K562 (cell line): ENCODE measurements around the gene UCKL1. TPM values are rescaled to one million over a fixed set of nuclear protein-coding genes. Genes with fewer than 3 reads are reported as not detected.
A peak's percentile ranks its signal among the peaks of the same experiment; 100 is the strongest.

Experiments used
- ATAC-seq: fragments of 200-7000 bp; cut with Tn5 transposase; 3 replicates; pipeline ENCODE4 v1.9.1; 2020; ENCODE audit warnings: moderate library complexity
- BruUV-seq: library from RNA; stranded (reverse); fragments of 400-500 nt; replicated peaks from 2 replicates; lab custom pipeline; 2021; lab: Mats Ljungman, UMichigan
- CTCF ChIA-PET: fragments of 300-600 bp; formaldehyde crosslinking; extraction: SDS; loops from one replicate; lab custom pipeline; 2021; ENCODE audit warnings: low intra/inter-chr PET ratio; lab: Yijun Ruan, JAX
- POLR2A ChIA-PET: fragments of 300-600, 350-650 bp; sonication (Branson Sonifier 250); formaldehyde crosslinking; extraction: SDS; loops from one replicate; lab custom pipeline; 2021; ENCODE audit warnings: antibody characterized with exemption, inconsistent platforms; lab: Yijun Ruan, JAX
- DNase-seq, 4 experiments: peaks; one replicate each; pipeline versions ENCODE4 v3.0.0 to v3.0.0-alpha.2; 2011 to 2018; ENCODE audit warnings: low spot score in 3 of 4, mixed read lengths in 3 of 4; ENCODE audit errors: extremely low read depth in 1 of 4
- FAIRE-seq: peaks from 2 replicates; lab custom pipeline; 2011; peaks lifted over from hg19 to GRCh38; lab: Jason Lieb, UNC
- H2AFZ ChIP-seq: 2 replicates; pipeline ENCODE4 v1.6.0; 2011; ENCODE audit warnings: low read depth, low read length, control low read depth, inconsistent platforms
- H3K27ac ChIP-seq: fragments of 200-600 bp; 3 replicates; pipeline ENCODE4 v1.8.0; 2011; ENCODE audit warnings: low read depth, mild to moderate bottlenecking, control low read depth, inconsistent platforms, low read length, moderate library complexity, mixed read lengths; ENCODE audit errors: extremely low read depth
- H3K27me3 ChIP-seq, 2 experiments: fragments of 300-600 bp in 1 of 2; 2 replicates in 1 of 2; 3 replicates in 1 of 2; pipeline versions ENCODE4 v1.6.0 to v1.8.0; 2011; ENCODE audit warnings: inconsistent platforms in 2 of 2, low read length in 2 of 2, mild to moderate bottlenecking in 1 of 2, mixed read lengths in 1 of 2, moderate library complexity in 1 of 2; ENCODE audit not compliant: control insufficient read depth in 2 of 2, insufficient read depth in 2 of 2
- H3K36me3 ChIP-seq: fragments of 300-600 bp; 3 replicates; pipeline ENCODE4 v1.8.0; 2011; ENCODE audit warnings: mild to moderate bottlenecking, low read length, inconsistent platforms; ENCODE audit not compliant: control insufficient read depth, insufficient read depth
- H3K4me1 ChIP-seq, 2 experiments: fragments of 200-600 bp in 1 of 2; replicated peaks in 1 of 2; 2 replicates in 1 of 2; 3 replicates in 1 of 2; pipeline versions ENCODE4 v1.5.1 to v1.8.0; 2011; ENCODE audit warnings: inconsistent platforms in 2 of 2, low read length in 2 of 2, mild to moderate bottlenecking in 1 of 2, mixed read lengths in 1 of 2, moderate library complexity in 1 of 2; ENCODE audit not compliant: control insufficient read depth in 2 of 2, insufficient read depth in 2 of 2
- H3K4me2 ChIP-seq: 2 replicates; pipeline ENCODE4 v1.6.1; 2011; ENCODE audit warnings: low read length, control low read depth, inconsistent platforms, mixed read lengths; ENCODE audit not compliant: insufficient read depth
- H3K4me3 ChIP-seq: fragments of 200-600 bp; sonication (generic), shearing (Covaris generic); 2 replicates; pipeline ENCODE4 v1.5.1; 2016; ENCODE audit warnings: control low read depth, inconsistent platforms
- H3K79me2 ChIP-seq: fragments of 200-600 bp; 3 replicates; pipeline ENCODE4 v1.8.0; 2011; ENCODE audit warnings: low read length, inconsistent platforms; ENCODE audit not compliant: control insufficient read depth, insufficient read depth
- H3K9ac ChIP-seq, 2 experiments: 2 replicates each; pipeline versions ENCODE4 v1.6.0 to v1.6.1; 2011; ENCODE audit warnings: low read depth in 2 of 2, low read length in 2 of 2, control low read depth in 1 of 2, inconsistent platforms in 1 of 2, mild to moderate bottlenecking in 1 of 2, mixed read lengths in 1 of 2; ENCODE audit not compliant: insufficient read depth in 1 of 2
- H3K9me1 ChIP-seq: one replicate; pipeline ENCODE4 v1.6.0; 2011; ENCODE audit warnings: inconsistent platforms, mild to moderate bottlenecking, low read length, moderate library complexity; ENCODE audit not compliant: control insufficient read depth, insufficient read depth
- H3K9me3 ChIP-seq: replicated peaks from 2 replicates; pipeline ENCODE4 v1.5.1; 2011; ENCODE audit warnings: low read depth, low read length, inconsistent platforms; ENCODE audit not compliant: control insufficient read depth, insufficient read depth
- H4K20me1 ChIP-seq: replicated peaks from 2 replicates; pipeline ENCODE4 v1.6.1; 2011; ENCODE audit warnings: low read length, inconsistent platforms, mixed read lengths; ENCODE audit not compliant: control insufficient read depth, insufficient read depth
- POLR2G ChIP-seq: fragments of 200-400 bp; formaldehyde crosslinking; IDR thresholded peaks from 2 replicates; pipeline ENCODE4 v1.6.1; 2017; ENCODE audit warnings: low read depth, mild to moderate bottlenecking, antibody characterized with exemption, low read length, moderate library complexity
- RBM22 ChIP-seq: fragments of 200-400 bp; formaldehyde crosslinking; IDR thresholded peaks from 2 replicates; pipeline ENCODE4 v1.6.1; 2018; ENCODE audit warnings: low read length, low read depth; ENCODE audit not compliant: poor library complexity, severe bottlenecking
- TEAD4 ChIP-seq, 2 experiments: sonication (generic) in 1 of 2; formaldehyde crosslinking in 1 of 2; IDR thresholded peaks; 2 replicates each; pipeline versions ENCODE4 v1.6.1 to v1.8.0; 2012 to 2022; ENCODE audit warnings: borderline replicate concordance in 1 of 2, inconsistent platforms in 1 of 2, low read length in 1 of 2, mild to moderate bottlenecking in 1 of 2, missing genetic modification reagents in 1 of 2
- ZNF217 ChIP-seq: sonication (generic); formaldehyde crosslinking; IDR thresholded peaks from 2 replicates; pipeline ENCODE4 v1.8.0; 2022; ENCODE audit warnings: mild to moderate bottlenecking, missing genetic modification reagents
- WGBS: fragments of 100-300 bp; shearing (Covaris generic); methylation state at CpG from one replicate; pipeline ENCODE4 v1.1.6; 2016; ENCODE audit warnings: low coverage, mixed read lengths; ENCODE audit not compliant: insufficient coverage; ENCODE audit errors: missing lambda C conversion rate; 5-methylcytosine and 5-hydroxymethylcytosine counted together
- in situ Hi-C: fragments of 300-500 bp; cut with MboI; formaldehyde crosslinking; loops from 4 replicates; pipeline ENCODE4 v1.15.0; 2018; ENCODE audit warnings: inconsistent platforms, mixed read lengths
- intact Hi-C: fragments of 100-400 bp; cut with micrococcal nuclease; formaldehyde crosslinking; loops from 2 replicates; pipeline ENCODE4 v1.14.2; 2022
- polyA plus RNA-seq, 8 experiments: library from polyadenylated mRNA; depleted of rRNA in 4 of 8; stranded (reverse) in 5 of 8; unstranded in 3 of 8; fragments of >200 nt; fragmentation: Nextera tagmentation in 2 of 8; fragmentation: Illumina TruSeq in 1 of 8; extraction: Ambion mirVana in 2 of 8; extraction: Trizol in 1 of 8; gene quantifications; 2 replicates each; pipeline versions ENCODE4 v1.2.1 to v1.2.3, GENCODE V29; 2011 to 2014; ENCODE audit warnings: inconsistent platforms in 1 of 8, missing spikeins in 1 of 8
- total RNA-seq, 7 experiments: library from RNA; depleted of rRNA in 6 of 7; stranded (reverse); fragments of >200 nt in 6 of 7; fragmentation: Illumina TruSeq in 2 of 7; extraction: Trizol in 2 of 7; gene quantifications; 2 replicates each; pipeline versions ENCODE4 v1.2.1 to v1.2.3, GENCODE V29; 2011 to 2021; ENCODE audit warnings: low replicate concordance in 1 of 7

UCKL1 gene
- total and polyA plus RNA-seq, 9 of the 15 experiments (the other 6 are each of a cell fraction or from before 2014, with no cell fraction given) = 3.1 to 52.8 (median 24.2) TPM

DNA sequence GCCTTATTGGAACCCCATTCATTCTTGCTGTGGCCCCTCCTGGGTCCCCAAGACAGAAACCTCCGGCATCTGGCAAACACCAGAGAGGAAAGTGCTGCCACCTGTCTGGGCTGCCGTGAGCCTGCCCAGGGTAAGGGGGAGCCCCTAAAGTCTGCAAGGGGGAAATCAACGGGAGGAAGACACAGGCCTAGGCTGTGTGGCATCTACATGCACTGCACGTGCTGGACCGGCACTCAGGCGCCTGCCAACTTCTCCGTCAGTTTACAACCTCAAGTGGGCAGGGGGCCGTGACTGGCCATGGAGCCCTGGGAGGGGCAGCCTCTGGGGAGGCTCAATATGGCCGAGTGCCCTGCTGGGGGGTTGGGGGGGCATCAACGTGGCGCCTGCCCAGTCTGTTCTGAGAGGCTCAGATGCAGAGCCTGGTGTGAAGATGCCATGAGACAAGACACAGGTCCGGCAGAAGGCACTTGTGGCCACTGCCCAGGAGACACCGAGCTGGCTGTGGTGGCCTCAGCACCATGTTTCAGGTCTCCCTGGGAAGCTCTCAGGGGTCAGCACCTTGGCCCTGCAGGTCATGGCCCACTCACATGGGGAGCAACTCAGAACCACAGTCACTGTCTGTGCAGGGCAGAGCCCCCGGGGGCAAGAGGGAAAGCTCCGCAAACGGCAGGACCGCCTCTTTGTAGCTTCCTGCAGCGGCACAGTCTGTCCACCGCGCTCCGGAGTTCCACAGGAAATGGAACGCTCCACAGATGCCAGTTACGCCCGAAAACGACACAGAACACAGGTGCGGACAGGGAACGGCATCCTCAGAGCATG lies 8.4 kb downstream of the UCKL1 start:
- DNase-seq (no peak), FAIRE-seq (no peak), ATAC-seq (no peak)
- Histone ChIP-seq H3K27ac (peak overlapping the region; percentile 75; the same call in 1 of the 3 replicates), H3K36me3 (peaks cover 65% of the 10 kb centered on the region; the same call in 2 of the 3 replicates), H3K4me2 (no peak overlapping the region), H4K20me1 (peaks cover 67% of the 10 kb centered on the region), H3K4me1 (peaks cover 19 to 92% of the 10 kb centered on the region in 2 experiments), H2AFZ (no peak overlapping the region), H3K4me3 (no peak overlapping the region), H3K9me3 (no peaks in the 10 kb centered on the region), H3K79me2 (peaks cover 77% of the 10 kb centered on the region), H3K9ac (peak overlapping the region in 1 of 2 experiments; percentile 77; a peak in 2 of 4 replicates), H3K27me3 (no peaks in the 10 kb centered on the region), H3K9me1 (peaks cover 23% of the 10 kb centered on the region)
- CTCF ChIA-PET = no interaction called here
- in situ Hi-C loops = no loop called here
- 87% methylated on average over 24 of the region's 27 CpGs for WGBS
- intact Hi-C loops = no loop called here
- BruUV-seq = no TSS peak
- TF ChIP-seq RBM22 (peak; percentile 6), TEAD4 (IDR thresholded peaks at IDR 0.05; ENCODE audit: low read length) (no peak), TEAD4 (CRISPR knock-in tag; IDR thresholded peaks at IDR 0.05; ENCODE audit: borderline replicate concordance) (0 out of 2 replicates have a peak, but pooled peaks have one; percentile 47), POLR2G (peak; percentile 26; the same call in 1 of the 2 replicates), ZNF217 (CRISPR knock-in tag) (no peak)
- POLR2A ChIA-PET = interaction anchor here (0.6 kb wide), 1 partner anchor 1292 kb away, joined by 3 read pairs; no protein-coding TSS in a partner anchor
